ENCODE results near the gene KCNK1. TPM values are rescaled to one million over a fixed set of nuclear protein-coding genes. Genes with fewer than 3 reads are reported as not detected.

Gene KCNK1
- total RNA-seq: 1.4 and 2.4 TPM in 2 replicates

GRCh38 chr1:233613252-233614172, at the start of gene KCNK1:
TSS of gene KCNK1 (plus strand) at chr1:233614106. CDS start at chr1:233614172, 66 bp downstream.

All from pericardium fibroblast (primary cell).